Measurements from ENCODE around the gene SULT2B1.

SULT2B1 gene

DNA sequence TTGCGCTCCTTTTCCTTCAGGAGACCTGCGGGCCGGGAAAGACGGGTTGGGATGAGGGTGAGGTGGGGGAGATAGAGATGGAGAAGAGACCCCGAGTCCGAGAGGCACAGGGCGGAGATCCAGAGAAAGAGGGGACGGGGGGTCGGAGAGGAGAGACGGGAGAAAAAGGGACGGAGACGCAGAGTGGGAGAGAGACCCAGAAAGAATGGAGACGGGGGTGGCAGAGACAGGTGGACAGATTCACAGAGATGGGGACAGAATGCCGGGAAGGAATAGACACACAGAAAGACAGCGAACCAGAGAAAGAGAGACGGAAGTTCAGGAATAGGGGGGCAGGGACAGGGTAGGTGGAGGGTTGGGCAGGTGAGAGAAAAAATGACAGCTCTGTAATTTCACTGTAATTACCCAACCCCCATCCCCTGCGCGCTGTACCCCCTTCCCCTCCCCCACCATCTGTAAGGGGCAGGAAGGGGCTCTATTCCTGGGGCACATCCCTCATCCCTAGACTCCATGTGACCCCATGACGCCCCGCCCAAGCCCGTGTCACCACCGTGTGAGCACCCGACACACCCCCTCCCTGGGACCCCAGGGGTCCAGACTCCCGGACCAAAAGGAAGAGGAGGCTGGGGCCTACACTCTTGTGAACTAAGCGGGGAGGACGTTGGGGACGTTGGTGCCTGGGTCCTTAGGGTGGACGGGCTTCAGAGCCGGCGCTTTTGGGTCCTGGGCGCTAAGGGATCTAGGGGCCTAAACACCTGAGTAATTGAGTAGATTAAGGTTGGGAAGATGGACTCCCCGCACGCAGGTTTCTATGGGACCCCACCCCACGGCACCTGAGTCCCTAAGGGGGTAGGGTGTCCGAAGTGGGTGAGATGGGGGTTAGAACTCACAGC lies 84.2 kb downstream of the SULT2B1 start:
- DNase-seq = peak in 2 of 3 experiments; percentile 38 to 48

DNA sequence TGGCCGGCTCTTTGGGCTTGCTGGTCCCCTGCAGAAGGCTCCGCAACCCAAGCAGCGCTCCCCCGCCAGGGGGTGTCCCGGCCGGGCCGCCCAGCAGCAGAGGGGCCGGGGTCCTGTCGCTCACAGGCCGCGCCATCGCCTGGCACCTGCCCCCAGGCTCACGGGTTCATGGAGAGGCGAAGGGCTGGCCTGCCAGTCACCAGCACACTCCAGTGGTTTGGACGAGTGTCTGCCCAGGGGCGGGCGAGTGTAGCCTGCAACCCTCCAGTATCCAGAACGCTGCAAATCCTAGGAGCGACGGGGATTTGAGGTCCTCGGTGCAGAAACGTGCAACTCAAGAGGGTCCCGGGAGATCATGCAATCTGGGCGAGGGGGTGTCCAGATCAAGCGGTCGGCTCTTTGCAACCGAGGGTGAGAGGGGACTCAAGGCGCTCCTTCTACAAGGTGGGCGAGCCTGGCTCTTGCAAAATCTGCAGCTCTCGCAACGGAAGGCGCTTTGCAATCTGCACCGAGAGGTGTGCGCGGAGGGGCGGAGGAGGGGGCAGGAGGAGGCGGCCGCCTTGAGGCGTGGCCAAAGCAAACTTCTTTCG lies 85.0 kb downstream of the SULT2B1 start, which contains the start of gene DBP:
DBP (minus strand) TSS at position 521 of the 590 bp plus-strand sequence; CDS start at position 136, 385 bp downstream.
- peak in 2 of 3 experiments; percentile 80 to 87 for DNase-seq

DNA sequence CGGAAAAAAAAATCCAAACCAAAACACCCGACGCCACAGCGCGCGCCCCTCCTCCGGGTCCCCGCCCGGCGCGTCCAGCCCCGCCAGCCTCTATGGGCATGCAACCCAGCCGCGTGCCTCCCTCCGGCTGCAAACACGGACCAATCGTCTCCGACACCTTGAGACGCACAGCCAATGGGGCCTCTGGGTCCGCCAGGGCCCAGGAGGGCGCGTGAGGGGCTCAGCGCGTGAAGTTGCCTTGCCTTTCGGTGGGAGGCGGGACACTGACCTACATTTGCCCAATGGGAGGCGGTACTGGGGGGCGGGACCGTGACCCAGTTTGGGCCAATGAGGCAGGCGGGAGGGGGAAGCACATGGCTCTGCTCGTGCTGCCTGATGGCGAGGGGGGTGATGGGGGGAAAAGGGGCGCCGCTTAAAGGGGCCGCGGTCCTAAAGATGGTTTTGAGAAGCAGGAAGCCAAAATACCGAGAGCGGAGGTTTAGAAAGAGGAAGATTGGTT lies 85.5 kb downstream of the SULT2B1 start:
- DNase-seq = peak; percentile 98 to 100 (median 99)

- DNase-seq = peak; percentile 85 to 94 (median 93)
These were observed 86.2 kb downstream of the SULT2B1 start for GRCh38 chr19:48637948-48638830.

- DNase-seq = peak in 2 of 3 experiments; percentile 13 to 17
These were observed 86.9 kb downstream of the SULT2B1 start for GRCh38 chr19:48638831-48639381.

GRCh38 chr19:48639483-48640375 lies 87.8 kb downstream of the SULT2B1 start:
- no peak for DNase-seq

DNA sequence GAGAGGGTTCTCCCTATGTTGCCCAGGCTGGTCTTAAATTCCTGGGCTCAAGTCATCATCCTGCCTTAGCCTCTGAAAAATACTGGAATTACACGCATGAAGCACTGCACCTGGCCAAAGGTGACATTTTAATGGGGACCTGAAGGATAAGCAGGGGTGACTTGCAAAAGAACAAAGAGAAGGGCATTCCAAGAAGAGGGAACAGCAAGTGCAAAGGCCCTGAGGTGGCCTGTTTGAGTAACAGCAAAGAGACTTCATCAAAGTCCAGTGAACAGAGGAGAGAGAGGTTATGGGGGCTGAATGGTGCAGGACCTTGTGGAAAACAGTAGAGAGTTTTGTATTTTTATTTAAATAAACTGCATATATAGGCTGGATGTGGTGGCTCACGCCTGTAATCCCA lies 89.9 kb downstream of the SULT2B1 start:
- DNase-seq = no peak

- DNase-seq = no peak
These were observed 90.9 kb downstream of the SULT2B1 start for GRCh38 chr19:48642862-48643261.

DNA sequence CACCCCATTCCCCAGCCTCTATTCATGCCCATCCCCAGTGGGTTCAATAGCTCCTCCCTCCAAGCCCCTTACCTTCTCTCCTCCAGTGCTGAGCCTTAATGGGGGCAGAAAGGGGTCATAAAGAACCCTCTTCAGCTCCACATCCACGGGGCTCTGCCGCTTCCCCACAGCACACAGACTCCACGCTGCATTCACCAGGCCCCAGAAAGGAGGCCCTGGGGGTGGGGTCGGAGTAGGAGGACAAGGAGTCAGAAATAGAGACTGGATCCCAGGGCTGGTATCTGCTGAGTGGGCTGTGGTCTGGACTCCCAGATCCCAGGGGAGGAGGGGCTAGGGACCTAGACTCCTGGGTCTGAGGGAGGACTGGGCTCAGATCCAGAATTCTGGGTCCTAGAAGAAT lies 92.4 kb downstream of the SULT2B1 start:
- DNase-seq = no peak

DNA sequence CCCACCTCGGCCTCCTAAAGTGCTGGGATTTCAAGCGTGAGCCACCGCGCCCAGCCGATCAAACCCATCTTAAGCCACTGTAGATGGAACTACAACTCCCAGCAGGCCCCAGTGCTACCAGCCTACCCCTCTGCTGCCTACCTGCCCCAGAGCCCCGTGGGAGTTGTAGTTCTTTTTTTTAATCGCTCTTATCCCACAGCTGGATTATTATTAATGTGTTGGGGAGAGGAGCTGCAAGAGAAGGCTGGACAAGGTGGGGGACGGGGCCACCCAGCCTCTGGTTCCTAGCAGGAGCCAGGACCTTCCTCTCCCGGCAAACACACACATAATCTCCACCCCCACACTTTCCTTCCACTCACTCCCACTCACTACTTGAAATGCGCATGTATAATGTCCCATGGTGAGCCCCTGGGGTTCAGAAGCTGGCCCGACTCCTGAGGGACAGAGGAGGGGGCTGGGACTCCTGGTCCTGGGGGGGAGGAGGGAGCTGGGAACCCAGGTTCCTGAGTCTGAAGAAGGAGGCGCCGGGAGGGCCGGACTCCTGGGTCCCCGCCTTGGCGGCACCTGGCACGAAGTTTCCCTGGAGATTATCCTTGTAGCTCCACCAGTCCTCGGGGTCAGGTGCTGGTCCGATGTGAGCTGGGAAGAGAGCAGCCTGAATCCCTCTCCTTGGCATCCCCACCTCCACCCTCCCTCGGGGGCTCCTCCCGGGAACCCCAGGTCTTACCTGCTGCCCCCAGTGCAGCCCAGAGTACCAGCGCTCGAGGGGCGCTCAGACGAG lies 93.1 kb downstream of the SULT2B1 start:
- DNase-seq = peak; percentile 70 to 80 (median 72)

GRCh38 chr19:48645620-48646000 lies 93.6 kb downstream of the SULT2B1 start:
- DNase-seq = peak in 1 of 3 experiments; percentile 56

GRCh38 chr19:48646001-48646721 lies 94.2 kb downstream of the SULT2B1 start, which contains the start of gene CA11:
Gene CA11, minus strand, starts transcription at chr19:48646187. Its CDS starts 555 bp downstream, at chr19:48645632.
- DNase-seq = peak; percentile 93 to 94 (median 93)

- peak in 1 of 3 experiments; percentile 33 for DNase-seq
These were observed 94.8 kb downstream of the SULT2B1 start for GRCh38 chr19:48646722-48647216.

GRCh38 chr19:48648134-48648533 lies 96.2 kb downstream of the SULT2B1 start:
- no peak for DNase-seq
